ENCODE results near the gene CGB7.
"Not testable (repeated sequence)": the region's sequence is repeated elsewhere in the genome, so short reads cannot be mapped to it uniquely, and the experiment has no call there.

Gene CGB7

GRCh38 chr19:49042666-49043065, 14.9 kb downstream of the CGB7 start:
- H3K27me3 ChIP-seq (replicated peaks in 2 of 5; ENCODE audit: control insufficient read depth in 4 of 5, insufficient read depth in 5 of 5, low read length in 4 of 5); H3K4me1 ChIP-seq (ENCODE audit: control extremely low read depth in 1 of 4, control insufficient read depth in 4 of 4, insufficient read depth in 4 of 4, low read length in 3 of 4); H3K9me3 ChIP-seq (ENCODE audit: control extremely low read depth in 1 of 5, control insufficient read depth in 4 of 5, insufficient read depth in 2 of 5, low read depth in 1 of 5, low read length in 4 of 5); H3K27ac ChIP-seq (ENCODE audit: insufficient read depth in 1 of 2, low read depth in 1 of 2, low read length in 2 of 2, poor library complexity in 1 of 2, severe bottlenecking in 2 of 2); H3K4me3 ChIP-seq (ENCODE audit: control insufficient read depth in 1 of 7, extremely low read depth in 1 of 7, insufficient read depth in 4 of 7, low read depth in 2 of 7, low read length in 6 of 7); CTCF ChIA-PET; DNase-seq; POLR2A ChIA-PET; H3K36me3 ChIP-seq (ENCODE audit: control insufficient read depth in 4 of 4, insufficient read depth in 4 of 4, low read length in 3 of 4): not testable (repeated sequence)
- WGBS (ENCODE audit: insufficient coverage): no CpG with 5 or more reads among the region's 4 CpGs

- Histone ChIP-seq H3K27me3 (replicated peaks in 2 of 5; ENCODE audit: control insufficient read depth in 4 of 5, insufficient read depth in 5 of 5, low read length in 4 of 5) (no peaks in the 10 kb centered on the region), H3K36me3 (ENCODE audit: control insufficient read depth in 4 of 4, insufficient read depth in 4 of 4, low read length in 3 of 4) (no peaks in the 10 kb centered on the region), H3K27ac (ENCODE audit: insufficient read depth in 1 of 2, low read depth in 1 of 2, low read length in 2 of 2, poor library complexity in 1 of 2, severe bottlenecking in 2 of 2) (no peak overlapping the region), H3K9me3 (ENCODE audit: control extremely low read depth in 1 of 5, control insufficient read depth in 4 of 5, insufficient read depth in 2 of 5, low read depth in 1 of 5, low read length in 4 of 5) (no peaks in the 10 kb centered on the region), H3K4me3 (ENCODE audit: control insufficient read depth in 1 of 7, extremely low read depth in 1 of 7, insufficient read depth in 4 of 7, low read depth in 2 of 7, low read length in 6 of 7) (no peak overlapping the region), H3K4me1 (ENCODE audit: control extremely low read depth in 1 of 4, control insufficient read depth in 4 of 4, insufficient read depth in 4 of 4, low read length in 3 of 4) (no peaks in the 10 kb centered on the region)
- WGBS (ENCODE audit: insufficient coverage): 94% methylated on average over 15 of the region's 17 CpGs
- ChIA-PET POLR2A (no interaction called here), CTCF (no interaction called here)
- DNase-seq: no peak
Observed at GRCh38 chr19:49042177-49042576, 15.4 kb downstream of the CGB7 start.

- H3K4me3 ChIP-seq (ENCODE audit: control insufficient read depth in 1 of 7, extremely low read depth in 1 of 7, insufficient read depth in 4 of 7, low read depth in 2 of 7, low read length in 6 of 7); CTCF ChIA-PET; H3K27ac ChIP-seq (ENCODE audit: insufficient read depth in 1 of 2, low read depth in 1 of 2, low read length in 2 of 2, poor library complexity in 1 of 2, severe bottlenecking in 2 of 2); H3K27me3 ChIP-seq (replicated peaks in 2 of 5; ENCODE audit: control insufficient read depth in 4 of 5, insufficient read depth in 5 of 5, low read length in 4 of 5); H3K9me3 ChIP-seq (ENCODE audit: control extremely low read depth in 1 of 5, control insufficient read depth in 4 of 5, insufficient read depth in 2 of 5, low read depth in 1 of 5, low read length in 4 of 5); H3K36me3 ChIP-seq (ENCODE audit: control insufficient read depth in 4 of 4, insufficient read depth in 4 of 4, low read length in 3 of 4); DNase-seq; H3K4me1 ChIP-seq (ENCODE audit: control extremely low read depth in 1 of 4, control insufficient read depth in 4 of 4, insufficient read depth in 4 of 4, low read length in 3 of 4); POLR2A ChIA-PET: not testable (repeated sequence)
- 70% methylated on average over 1 of the region's 9 CpGs for WGBS (ENCODE audit: insufficient coverage)
Observed at GRCh38 chr19:49039736-49040135, 17.8 kb downstream of the CGB7 start.

GRCh38 chr19:49038557-49039276, 18.8 kb downstream of the CGB7 start:
- H3K27me3 ChIP-seq (replicated peaks in 2 of 5; ENCODE audit: control insufficient read depth in 4 of 5, insufficient read depth in 5 of 5, low read length in 4 of 5); H3K4me3 ChIP-seq (ENCODE audit: control insufficient read depth in 1 of 7, extremely low read depth in 1 of 7, insufficient read depth in 4 of 7, low read depth in 2 of 7, low read length in 6 of 7); POLR2A ChIA-PET; CTCF ChIA-PET; DNase-seq; H3K27ac ChIP-seq (ENCODE audit: insufficient read depth in 1 of 2, low read depth in 1 of 2, low read length in 2 of 2, poor library complexity in 1 of 2, severe bottlenecking in 2 of 2); H3K9me3 ChIP-seq (ENCODE audit: control extremely low read depth in 1 of 5, control insufficient read depth in 4 of 5, insufficient read depth in 2 of 5, low read depth in 1 of 5, low read length in 4 of 5); H3K36me3 ChIP-seq (ENCODE audit: control insufficient read depth in 4 of 4, insufficient read depth in 4 of 4, low read length in 3 of 4); H3K4me1 ChIP-seq (ENCODE audit: control extremely low read depth in 1 of 4, control insufficient read depth in 4 of 4, insufficient read depth in 4 of 4, low read length in 3 of 4): not testable (repeated sequence)
- WGBS (ENCODE audit: insufficient coverage): 95% methylated on average over 20 of the region's 26 CpGs

GRCh38 chr19:49038111-49038510, 19.4 kb downstream of the CGB7 start:
- H3K4me1 ChIP-seq (ENCODE audit: control extremely low read depth in 1 of 4, control insufficient read depth in 4 of 4, insufficient read depth in 4 of 4, low read length in 3 of 4); CTCF ChIA-PET; DNase-seq; POLR2A ChIA-PET; H3K27ac ChIP-seq (ENCODE audit: insufficient read depth in 1 of 2, low read depth in 1 of 2, low read length in 2 of 2, poor library complexity in 1 of 2, severe bottlenecking in 2 of 2); H3K4me3 ChIP-seq (ENCODE audit: control insufficient read depth in 1 of 7, extremely low read depth in 1 of 7, insufficient read depth in 4 of 7, low read depth in 2 of 7, low read length in 6 of 7); H3K27me3 ChIP-seq (replicated peaks in 2 of 5; ENCODE audit: control insufficient read depth in 4 of 5, insufficient read depth in 5 of 5, low read length in 4 of 5); H3K9me3 ChIP-seq (ENCODE audit: control extremely low read depth in 1 of 5, control insufficient read depth in 4 of 5, insufficient read depth in 2 of 5, low read depth in 1 of 5, low read length in 4 of 5); H3K36me3 ChIP-seq (ENCODE audit: control insufficient read depth in 4 of 4, insufficient read depth in 4 of 4, low read length in 3 of 4): not testable (repeated sequence)
- WGBS (ENCODE audit: insufficient coverage): no CpG with 5 or more reads among the region's 8 CpGs

- H3K4me1 ChIP-seq (ENCODE audit: control extremely low read depth in 1 of 4, control insufficient read depth in 4 of 4, insufficient read depth in 4 of 4, low read length in 3 of 4); POLR2A ChIA-PET; H3K4me3 ChIP-seq (ENCODE audit: control insufficient read depth in 1 of 7, extremely low read depth in 1 of 7, insufficient read depth in 4 of 7, low read depth in 2 of 7, low read length in 6 of 7); CTCF ChIA-PET; H3K9me3 ChIP-seq (ENCODE audit: control extremely low read depth in 1 of 5, control insufficient read depth in 4 of 5, insufficient read depth in 2 of 5, low read depth in 1 of 5, low read length in 4 of 5); H3K27ac ChIP-seq (ENCODE audit: insufficient read depth in 1 of 2, low read depth in 1 of 2, low read length in 2 of 2, poor library complexity in 1 of 2, severe bottlenecking in 2 of 2); H3K27me3 ChIP-seq (replicated peaks in 2 of 5; ENCODE audit: control insufficient read depth in 4 of 5, insufficient read depth in 5 of 5, low read length in 4 of 5); H3K36me3 ChIP-seq (ENCODE audit: control insufficient read depth in 4 of 4, insufficient read depth in 4 of 4, low read length in 3 of 4): not testable (repeated sequence)
- DNase-seq: peak; percentile 22 to 40 (median 31)
- WGBS (ENCODE audit: insufficient coverage): 91% methylated on average over 5 of the region's 18 CpGs
Observed at GRCh38 chr19:49036815-49037214, 20.7 kb downstream of the CGB7 start, which contains the start of gene CGB1. CGB1 (minus strand) TSS chr19:49036895; CDS start chr19:49036711, 184 bp downstream.

- CTCF ChIA-PET: interaction anchor here (1.0 kb wide), 1 partner anchor 32 kb away, joined by 3 read pairs; no protein-coding TSS in a partner anchor
- H3K4me3 ChIP-seq (ENCODE audit: control insufficient read depth in 1 of 7, extremely low read depth in 1 of 7, insufficient read depth in 4 of 7, low read depth in 2 of 7, low read length in 6 of 7); H3K27me3 ChIP-seq (replicated peaks in 2 of 5; ENCODE audit: control insufficient read depth in 4 of 5, insufficient read depth in 5 of 5, low read length in 4 of 5); POLR2A ChIA-PET; H3K4me1 ChIP-seq (ENCODE audit: control extremely low read depth in 1 of 4, control insufficient read depth in 4 of 4, insufficient read depth in 4 of 4, low read length in 3 of 4); H3K9me3 ChIP-seq (ENCODE audit: control extremely low read depth in 1 of 5, control insufficient read depth in 4 of 5, insufficient read depth in 2 of 5, low read depth in 1 of 5, low read length in 4 of 5); H3K36me3 ChIP-seq (ENCODE audit: control insufficient read depth in 4 of 4, insufficient read depth in 4 of 4, low read length in 3 of 4); H3K27ac ChIP-seq (ENCODE audit: insufficient read depth in 1 of 2, low read depth in 1 of 2, low read length in 2 of 2, poor library complexity in 1 of 2, severe bottlenecking in 2 of 2): not testable (repeated sequence)
- WGBS (ENCODE audit: insufficient coverage): 27% methylated on average over 2 of the region's 28 CpGs
- peak; percentile 34 to 74 (median 69) for DNase-seq
Observed at GRCh38 chr19:49031642-49032301, 25.8 kb downstream of the CGB7 start, which contains the start of gene CGB2. CGB2 (plus strand) TSS chr19:49031890; CDS start chr19:49032096, 206 bp downstream.
